GM12878 (cell line): ENCODE results near the gene TSHZ3. TPM values are rescaled to one million over a fixed set of nuclear protein-coding genes. Genes with fewer than 3 reads are reported as not detected.

ENCODE experiments used
- ATAC-seq: fragments of 200-7000 bp; cut with Tn5 transposase; 3 replicates; pipeline ENCODE4 v1.9.1; 2020; ENCODE audit warnings: mild to moderate bottlenecking, moderate library complexity
- BruUV-seq: library from RNA; stranded (reverse); fragments of 400-500 nt; replicated peaks from 2 replicates; lab custom pipeline; 2021; lab: Mats Ljungman, UMichigan
- CTCF ChIA-PET: fragments of 300-600 bp; sonication (Branson Sonifier 250); formaldehyde crosslinking; extraction: SDS; loops from one replicate; lab custom pipeline; 2021; ENCODE audit warnings: inconsistent platforms; lab: Yijun Ruan, JAX
- POLR2A ChIA-PET: fragments of 350-600 bp; formaldehyde crosslinking; extraction: SDS; loops from one replicate; lab custom pipeline; 2021; ENCODE audit warnings: inconsistent platforms; lab: Charles Lee
- RAD21 ChIA-PET: fragments of 300-600 bp; sonication (Branson Sonifier 250); formaldehyde crosslinking; loops from one replicate; lab custom pipeline; 2023; ENCODE audit warnings: antibody characterized with exemption; ENCODE audit not compliant: unreplicated experiment; lab: Charles Lee
- SMC1A ChIA-PET: fragments of 300-600 bp; sonication (Branson Sonifier 250); formaldehyde crosslinking; loops from one replicate; lab custom pipeline; 2023; ENCODE audit not compliant: unreplicated experiment, uncharacterized antibody; lab: Charles Lee
- DNase-seq: peaks from one replicate; pipeline ENCODE4 v3.0.0-alpha.2; 2011; ENCODE audit warnings: low read depth, low spot score
- FAIRE-seq: peaks from 3 replicates; lab custom pipeline; 2011; peaks lifted over from hg19 to GRCh38; lab: Jason Lieb, UNC
- H2AFZ ChIP-seq: 2 replicates; pipeline ENCODE4 v1.6.0; 2011; ENCODE audit warnings: low read depth, low read length, control low read depth; ENCODE audit not compliant: control insufficient read depth
- H3K27ac ChIP-seq: 2 replicates; pipeline ENCODE4 v1.5.1; 2011; ENCODE audit warnings: control low read depth; ENCODE audit not compliant: control insufficient read depth, insufficient read depth
- H3K27me3 ChIP-seq, 2 experiments: replicated peaks in 1 of 2; 2 replicates each; pipeline versions ENCODE4 v1.6.0 to v1.6.1; 2011; ENCODE audit warnings: low read length in 1 of 2; ENCODE audit not compliant: control insufficient read depth in 2 of 2, insufficient read depth in 2 of 2
- H3K36me3 ChIP-seq, 2 experiments: 2 replicates each; pipeline ENCODE4 v1.5.1; 2011; ENCODE audit warnings: low read length in 1 of 2; ENCODE audit not compliant: control insufficient read depth in 2 of 2, insufficient read depth in 2 of 2
- H3K4me1 ChIP-seq: 2 replicates; pipeline ENCODE4 v1.6.1; 2011; ENCODE audit warnings: mild to moderate bottlenecking, low read length, moderate library complexity, mixed read lengths; ENCODE audit not compliant: control insufficient read depth, insufficient read depth
- H3K4me2 ChIP-seq: 2 replicates; pipeline ENCODE4 v1.6.0; 2011; ENCODE audit warnings: control low read depth; ENCODE audit not compliant: control insufficient read depth, insufficient read depth
- H3K4me3 ChIP-seq: fragments of 200-600 bp; sonication (generic); 2 replicates; pipeline ENCODE4 v1.5.1; 2016
- H3K79me2 ChIP-seq: 2 replicates; pipeline ENCODE4 v1.6.0; 2011; ENCODE audit warnings: low read length; ENCODE audit not compliant: control insufficient read depth, insufficient read depth
- H3K9ac ChIP-seq: 2 replicates; pipeline ENCODE4 v1.8.0; 2011; ENCODE audit warnings: low read length, control low read depth, mixed read lengths; ENCODE audit not compliant: control insufficient read depth, insufficient read depth
- H3K9me3 ChIP-seq: replicated peaks from 3 replicates; pipeline ENCODE4 v1.5.1; 2011; ENCODE audit warnings: mild to moderate bottlenecking, low read length; ENCODE audit not compliant: control insufficient read depth, insufficient read depth
- H4K20me1 ChIP-seq: 2 replicates; pipeline ENCODE4 v1.6.0; 2011; ENCODE audit not compliant: control insufficient read depth, insufficient read depth
- BCL11A ChIP-seq: IDR thresholded peaks from 2 replicates; pipeline ENCODE4 v1.6.1; 2011; ENCODE audit warnings: low read depth, low read length
- EZH2 ChIP-seq: IDR thresholded peaks from 2 replicates; pipeline ENCODE4 v1.6.1; 2012; ENCODE audit warnings: low read depth, mild to moderate bottlenecking, control low read depth, inconsistent platforms, low read length, borderline replicate concordance; ENCODE audit not compliant: control insufficient read depth
- FOXK2 ChIP-seq: fragments of 450-650 bp; IDR thresholded peaks from 2 replicates; pipeline ENCODE4 v1.6.1; 2017; ENCODE audit warnings: mild to moderate bottlenecking, moderate library complexity
- GABPA ChIP-seq: IDR thresholded peaks from 2 replicates; pipeline ENCODE4 v1.6.1; 2014; ENCODE audit warnings: antibody characterized with exemption, low read depth, mild to moderate bottlenecking, inconsistent platforms
- HDGF ChIP-seq: fragments of 450-650 bp; IDR thresholded peaks from 2 replicates; pipeline ENCODE4 v1.6.1; 2016; ENCODE audit warnings: antibody characterized with exemption
- IKZF1 ChIP-seq: fragments of 450-650 bp; conservative IDR thresholded peaks from 2 replicates; pipeline ENCODE4 v1.6.1; 2017; ENCODE audit warnings: antibody characterized with exemption, mild to moderate bottlenecking
- JUNB ChIP-seq: IDR thresholded peaks from 2 replicates; pipeline ENCODE4 v1.6.1; 2016; ENCODE audit warnings: antibody characterized with exemption, mild to moderate bottlenecking
- MEF2B ChIP-seq: fragments of 450-650 bp; IDR thresholded peaks from 2 replicates; pipeline ENCODE4 v1.6.1; 2018; ENCODE audit warnings: mild to moderate bottlenecking, moderate library complexity; ENCODE audit not compliant: partially characterized antibody, poor library complexity, severe bottlenecking
- NR2F1 ChIP-seq: fragments of 450-650 bp; conservative IDR thresholded peaks from 2 replicates; pipeline ENCODE4 v1.6.1; 2017; ENCODE audit warnings: mild to moderate bottlenecking
- PKNOX1 ChIP-seq: fragments of 450-650 bp; IDR thresholded peaks from 2 replicates; pipeline ENCODE4 v1.6.1; 2016; ENCODE audit warnings: mild to moderate bottlenecking
- PML ChIP-seq: IDR thresholded peaks from 2 replicates; pipeline ENCODE4 v1.6.1; 2012; ENCODE audit warnings: low read length, inconsistent platforms
- POU2F2 ChIP-seq: IDR thresholded peaks from 3 replicates; pipeline ENCODE4 v1.6.1; 2011; ENCODE audit warnings: low read depth, mild to moderate bottlenecking, low read length, borderline replicate concordance
- RBBP5 ChIP-seq: fragments of 200-600 bp; sonication (generic); conservative IDR thresholded peaks from 2 replicates; pipeline ENCODE4 v1.6.1; 2016
- RUNX3 ChIP-seq: IDR thresholded peaks from 2 replicates; pipeline ENCODE4 v1.6.1; 2012; ENCODE audit warnings: low read length, inconsistent platforms
- SUZ12 ChIP-seq: fragments of 200-600 bp; sonication (generic); IDR thresholded peaks from one replicate; pipeline ENCODE4 v1.6.1; 2018; ENCODE audit warnings: antibody characterized with exemption, mild to moderate bottlenecking; ENCODE audit not compliant: unreplicated experiment
- ZNF24 ChIP-seq: fragments of 450-650 bp; IDR thresholded peaks from 2 replicates; pipeline ENCODE4 v1.6.1; 2017; ENCODE audit warnings: antibody characterized with exemption, mild to moderate bottlenecking
- ZNF592 ChIP-seq: fragments of 450-650 bp; IDR thresholded peaks from 2 replicates; pipeline ENCODE4 v1.6.1; 2017; ENCODE audit warnings: mild to moderate bottlenecking, moderate library complexity
- WGBS: methylation state at CpG from one replicate; pipeline ENCODE4 v1.1.6; 2016; ENCODE audit warnings: low lambda C conversion rate; ENCODE audit not compliant: insufficient replicate concordance, insufficient coverage; ENCODE audit errors: missing lambda C conversion rate; 5-methylcytosine and 5-hydroxymethylcytosine counted together
- in situ Hi-C: fragments of 300-500 bp; cut with MboI; formaldehyde crosslinking; loops from 9 replicates; pipeline ENCODE4 v1.14.3; 2018; ENCODE audit warnings: mixed read lengths
- intact Hi-C: fragments of 100-400 bp; cut with micrococcal nuclease; formaldehyde crosslinking; loops from one replicate; pipeline ENCODE4 v1.14.2; 2022; ENCODE audit not compliant: unreplicated experiment
- polyA plus RNA-seq, 11 experiments: library from polyadenylated mRNA; depleted of rRNA in 4 of 11; unstranded in 6 of 11; stranded (reverse) in 5 of 11; fragments of >200 nt; fragmentation: Nextera tagmentation in 4 of 11; fragmentation: Illumina TruSeq in 1 of 11; extraction: Ambion mirVana in 4 of 11; extraction: Trizol in 1 of 11; gene quantifications; 1 replicate in 1 of 11; 2 replicates in 10 of 11; pipeline versions ENCODE4 v1.2.1 to v1.2.3, GENCODE V29; 2011 to 2016; ENCODE audit warnings: inconsistent platforms in 2 of 11, missing spikeins in 2 of 11, low read depth in 1 of 11
- total RNA-seq, 4 experiments: library from RNA; depleted of rRNA in 3 of 4; stranded (reverse); fragments of >200 nt in 3 of 4; fragmentation: Illumina TruSeq in 1 of 4; extraction: Trizol in 1 of 4; gene quantifications; 2 replicates each; pipeline versions ENCODE4 v1.2.1 to v1.2.3, GENCODE V29; 2013 to 2021

TSHZ3 gene
- total and polyA plus RNA-seq, 10 of the 15 experiments (the other 5 are each of a cell fraction or from before 2014, with no cell fraction given), result 0.23 TPM; not detected in 9

GRCh38 chr19:31277516-31277915 lies 71.7 kb downstream of the TSHZ3 start:
- intact Hi-C loops, result no loop called here
- BruUV-seq, result no TSS peak
- Histone ChIP-seq H2AFZ (no peak overlapping the region), H3K4me1 (no peaks in the 10 kb centered on the region), H3K27me3 (no peaks in the 10 kb centered on the region), H3K4me3 (no peak overlapping the region), H3K9ac (no peak overlapping the region), H4K20me1 (no peaks in the 10 kb centered on the region), H3K9me3 (no peaks in the 10 kb centered on the region; the same call in 2 of the 3 replicates), H3K36me3 (no peaks in the 10 kb centered on the region), H3K4me2 (no peak overlapping the region), H3K27ac (no peak overlapping the region), H3K79me2 (no peaks in the 10 kb centered on the region)
- no peak for DNase-seq
- TF ChIP-seq MEF2B, result no peak
- TF ChIP-seq POU2F2, result no peak
- TF ChIP-seq PKNOX1, result no peak
- TF ChIP-seq FOXK2, result no peak
- no peak for TF ChIP-seq RBBP5
- TF ChIP-seq GABPA, result no peak
- TF ChIP-seq NR2F1, result no peak
- no peak for TF ChIP-seq SUZ12
- no peak for TF ChIP-seq EZH2
- TF ChIP-seq ZNF24, result no peak
- no peak for TF ChIP-seq PML
- TF ChIP-seq BCL11A, result no peak
- TF ChIP-seq JUNB, result no peak
- TF ChIP-seq ZNF592, result no peak
- TF ChIP-seq IKZF1, result no peak
- TF ChIP-seq RUNX3, result no peak
- no peak for TF ChIP-seq HDGF
- ChIA-PET POLR2A (no interaction called here), CTCF (no interaction called here), RAD21 (no interaction called here), SMC1A (no interaction called here)
- WGBS, result 60% methylated on average over 17 of the region's 17 CpGs
- ATAC-seq, result no peak
- in situ Hi-C loops, result no loop called here
- no peak for FAIRE-seq
